Hepatocyte (in vitro differentiated cells): ENCODE results near the gene HEPACAM.

Experiments used
- CTCF ChIP-seq: fragments of 200-600 bp; sonication (generic); IDR thresholded peaks from 2 replicates; pipeline ENCODE4 v1.5.1; 2016; ENCODE audit warnings: antibody characterized with exemption, mild to moderate bottlenecking; ENCODE audit not compliant: poor library complexity
- EZH2phosphoT487 ChIP-seq: fragments of 200-600 bp; sonication (generic); IDR thresholded peaks from one replicate; pipeline ENCODE4 v1.6.1; 2018; ENCODE audit warnings: antibody characterized with exemption, mild to moderate bottlenecking, low read depth, moderate library complexity; ENCODE audit not compliant: unreplicated experiment, severe bottlenecking

GRCh38 chr11:124983674-124984511 lies 48.0 kb upstream of the HEPACAM start:
- TF ChIP-seq CTCF (no peak), EZH2phosphoT487 (no peak)
